CD4-positive, alpha-beta T cell treated with Interferon gamma for 1 hour (primary cell): Measurements from ENCODE around the gene IKBKG.
"Not testable (repeated sequence)": the region's sequence is repeated elsewhere in the genome, so short reads cannot be mapped to it uniquely, and the experiment has no call there.

Experiments
- DNase-seq: peaks from one replicate; pipeline ENCODE4 v3.0.0-alpha.2; 2020

The IKBKG gene

GRCh38 chrX:154547245-154548027 lies at the start of gene IKBKG:
Gene IKBKG (plus strand): TSS chrX:154547620. CDS start chrX:154552003, 4,383 bp downstream.
- peak; percentile 89 for DNase-seq

- not testable (repeated sequence) for DNase-seq
These were observed 46.0 kb upstream of the IKBKG start for GRCh38 chrX:154501423-154501822.

- no peak for DNase-seq
These were observed 45.3 kb upstream of the IKBKG start for GRCh38 chrX:154502098-154502497.

GRCh38 chrX:154502989-154503388 lies 44.4 kb upstream of the IKBKG start:
- DNase-seq, result no peak

- DNase-seq, result no peak
These were observed 41.7 kb upstream of the IKBKG start for GRCh38 chrX:154505734-154506133.

GRCh38 chrX:154506483-154507332 lies 40.7 kb upstream of the IKBKG start:
- no peak for DNase-seq

GRCh38 chrX:154507673-154508383 lies 39.6 kb upstream of the IKBKG start:
- DNase-seq, result no peak

GRCh38 chrX:154508384-154508745 lies 39.1 kb upstream of the IKBKG start:
- DNase-seq, result no peak

GRCh38 chrX:154509455-154509854 lies 38.0 kb upstream of the IKBKG start:
- no peak for DNase-seq

GRCh38 chrX:154511761-154512160 lies 35.7 kb upstream of the IKBKG start:
- no peak for DNase-seq

GRCh38 chrX:154512879-154513553 lies 34.4 kb upstream of the IKBKG start:
- no peak for DNase-seq

- no peak for DNase-seq
These were observed 33.7 kb upstream of the IKBKG start for GRCh38 chrX:154513716-154514115.

- DNase-seq, result peak; percentile 26
These were observed 32.1 kb upstream of the IKBKG start for GRCh38 chrX:154515090-154515965.

GRCh38 chrX:154515966-154516655 lies 31.3 kb upstream of the IKBKG start, which contains the start of gene FAM3A:
Gene FAM3A (minus strand): TSS chrX:154516232. CDS start chrX:154515772, 460 bp downstream.
- peak; percentile 92 for DNase-seq

GRCh38 chrX:154516656-154517100 lies 30.7 kb upstream of the IKBKG start:
- no peak for DNase-seq

- DNase-seq, result no peak
These were observed 30.2 kb upstream of the IKBKG start for GRCh38 chrX:154517101-154517781.

- DNase-seq, result no peak
These were observed 28.0 kb upstream of the IKBKG start for GRCh38 chrX:154519389-154519788.

GRCh38 chrX:154525606-154526490 lies 21.6 kb upstream of the IKBKG start:
- no peak for DNase-seq
